ENCODE measurements around the gene TMPRSS11A. TPM values are rescaled to one million over a fixed set of nuclear protein-coding genes. Genes with fewer than 3 reads are reported as not detected.

TMPRSS11A gene
- total and polyA plus RNA-seq, 2 of the 8 experiments (the other 6 are each of a cell fraction or from before 2014, with no cell fraction given), result not detected

DNA sequence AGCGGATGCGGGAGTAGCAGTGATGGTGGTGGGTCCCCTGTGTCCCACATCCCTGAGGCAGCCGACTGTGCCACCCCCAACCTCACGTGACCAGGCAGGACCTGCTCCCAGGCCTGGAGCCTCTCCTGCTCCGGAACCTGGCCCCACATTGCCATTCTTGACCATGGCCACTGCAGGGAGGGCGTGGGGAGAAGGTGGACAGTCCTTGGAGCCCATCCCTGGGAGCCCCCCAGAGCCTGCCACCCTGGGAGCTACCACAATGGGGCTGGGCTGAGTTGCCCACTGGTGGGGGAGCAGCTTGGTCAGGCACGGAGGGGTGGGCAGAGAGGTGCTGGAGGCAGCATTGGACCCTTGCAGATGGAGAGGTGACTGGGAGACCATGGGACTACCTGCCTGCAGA, 36.8 kb downstream of the TMPRSS11A start:
- H3K4me3 ChIP-seq (ENCODE audit: extremely low read depth in 1 of 4, insufficient read depth in 2 of 4, low read depth in 3 of 4, low read length in 4 of 4), result no peak overlapping the region
- H3K4ac ChIP-seq (replicated peaks; ENCODE audit: insufficient read length, low read depth, low read length), result no peak overlapping the region
- H3K4me2 ChIP-seq (ENCODE audit: insufficient read depth in 1 of 2, low read depth in 2 of 2, low read length in 2 of 2), result no peak overlapping the region
- H3K4me1 ChIP-seq (replicated peaks in 1 of 4; ENCODE audit: control insufficient read depth in 3 of 4, insufficient read depth in 4 of 4, low read length in 3 of 4), result no peaks in the 10 kb centered on the region
- H3K79me2 ChIP-seq (ENCODE audit: control insufficient read depth in 1 of 2, insufficient read depth in 2 of 2, low read length in 2 of 2), result no peaks in the 10 kb centered on the region
- POLR2A ChIA-PET (ENCODE audit: partially characterized antibody), result no interaction called here
- no peak overlapping the region for H2BK15ac ChIP-seq (ENCODE audit: low read length)
- no peaks in the 10 kb centered on the region for H3K9me3 ChIP-seq (ENCODE audit: insufficient read depth in 2 of 2, low read depth in 1 of 2, low read length in 1 of 2)
- FAIRE-seq (no peak), DNase-seq (ENCODE audit: low read depth in 1 of 2, low spot score in 2 of 2) (no peak)
- H3K23ac ChIP-seq (ENCODE audit: insufficient read length), result no peak overlapping the region
- no peak overlapping the region for H2BK120ac ChIP-seq (replicated peaks; ENCODE audit: low read depth, low read length)
- H3K79me1 ChIP-seq (ENCODE audit: low read depth, low read length), result no peaks in the 10 kb centered on the region
- H3K9ac ChIP-seq (replicated peaks in 1 of 4; ENCODE audit: extremely low read depth in 1 of 4, low read depth in 3 of 4, low read length in 3 of 4), result no peak overlapping the region
- H3K23me2 ChIP-seq (ENCODE audit: low read depth, low read length), result no peaks in the 10 kb centered on the region
- no peak overlapping the region for H3K27ac ChIP-seq (ENCODE audit: low read depth, low read length)
- H3K18ac ChIP-seq (ENCODE audit: extremely low read depth, low read length), result no peak overlapping the region
- no peak overlapping the region for H4K91ac ChIP-seq (replicated peaks; ENCODE audit: insufficient read length, low read length)
- H2BK12ac ChIP-seq (ENCODE audit: low read depth, low read length), result no peak overlapping the region
- H2BK5ac ChIP-seq (ENCODE audit: low read depth, low read length), result no peak overlapping the region
- WGBS, 2 experiments (ENCODE audit: extremely low coverage in 1 of 2, insufficient coverage in 1 of 2, insufficient read length in 1 of 2, insufficient replicate concordance in 2 of 2, low coverage in 1 of 2, low lambda C conversion rate in 2 of 2, missing lambda C conversion rate in 1 of 2), result 87% methylated on average over 7 of the region's 7 CpGs; no CpG with 5 or more reads in 1 of the 2 experiments
- H4K8ac ChIP-seq (ENCODE audit: extremely low read depth, insufficient read depth, low read length), result no peak overlapping the region
- CTCF ChIA-PET (ENCODE audit: partially characterized antibody), result interaction anchor here (0.6 to 5.8 kb wide), 5 partner anchors 7 to 249 kb away, joined by 3 to 40 read pairs (median 5); no protein-coding TSS in a partner anchor
- H4K5ac ChIP-seq (ENCODE audit: insufficient read length, low read depth, low read length), result no peak overlapping the region
- H3K27me3 ChIP-seq (replicated peaks in 1 of 4; ENCODE audit: control insufficient read depth in 3 of 4, extremely low read depth in 1 of 4, insufficient read depth in 3 of 4, low read length in 3 of 4), result no peaks in the 10 kb centered on the region
- H3K14ac ChIP-seq (ENCODE audit: insufficient read length), result no peak overlapping the region
- no peaks in the 10 kb centered on the region for H4K20me1 ChIP-seq (replicated peaks in 1 of 2; ENCODE audit: control insufficient read depth in 1 of 2, insufficient read depth in 2 of 2, low read length in 2 of 2)
- no peaks in the 10 kb centered on the region for H3K36me3 ChIP-seq (ENCODE audit: control insufficient read depth in 2 of 4, insufficient read depth in 4 of 4, low read length in 3 of 4)
- H3K56ac ChIP-seq (replicated peaks; ENCODE audit: insufficient read length, low read depth, low read length), result no peak overlapping the region
- no peak overlapping the region for H2AK5ac ChIP-seq (ENCODE audit: low read depth, low read length)
- no peak overlapping the region for H2BK20ac ChIP-seq (ENCODE audit: low read length)
- H2AFZ ChIP-seq (ENCODE audit: low read length), result no peak overlapping the region
- TF ChIP-seq RFX5 (IDR thresholded peaks at IDR 0.05; ENCODE audit: borderline replicate concordance, low read depth, low read length) (no peak), KDM4A (IDR thresholded peaks at IDR 0.05; ENCODE audit: low read depth, low read length, severe bottlenecking) (no peak), SAP30 (IDR thresholded peaks at IDR 0.05; ENCODE audit: insufficient read depth, insufficient replicate concordance, low read length) (no peak), BACH1 (IDR thresholded peaks at IDR 0.05; ENCODE audit: low read length) (no peak), SP2 (IDR thresholded peaks at IDR 0.05; ENCODE audit: low read length) (no peak), SRF (IDR thresholded peaks at IDR 0.05; ENCODE audit: low read depth, low read length) (no peak), CHD2 (IDR thresholded peaks at IDR 0.05; ENCODE audit: low read length) (no peak), CBX8 (IDR thresholded peaks at IDR 0.05; ENCODE audit: borderline replicate concordance, low read depth, low read length) (no peak), CEBPB (IDR thresholded peaks at IDR 0.05; ENCODE audit: low read depth, low read length) (no peak)

All from H1 (cell line).